GM19025 (cell line): ENCODE measurements around the gene SMTNL2.

Source experiments
- ATAC-seq: cut with Tn5 transposase; IDR thresholded peaks from one replicate; pipeline ENCODE4 v1.9.1; 2021; ENCODE audit warnings: mild to moderate bottlenecking, low read depth, moderate library complexity; ENCODE audit not compliant: unreplicated experiment

SMTNL2 gene

DNA sequence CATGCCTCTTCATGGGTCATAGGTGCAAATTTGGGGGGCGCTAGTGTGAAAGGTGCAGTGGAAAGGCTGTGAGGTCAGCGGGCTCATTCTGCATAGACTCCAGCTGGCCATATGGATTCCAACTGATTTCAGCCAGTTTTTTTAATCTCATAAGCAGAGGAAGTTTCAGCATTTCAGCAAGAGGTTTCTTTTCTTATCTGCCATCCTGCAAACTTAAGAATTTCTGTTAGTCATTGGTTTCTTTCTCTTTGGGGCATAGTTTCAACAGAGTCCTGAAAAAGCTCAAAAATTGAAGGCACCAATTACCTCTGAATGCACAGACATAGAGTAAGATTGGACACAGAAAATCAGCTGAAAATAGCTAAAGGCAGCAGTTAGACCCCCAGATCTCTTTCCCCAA lies 73.3 kb downstream of the SMTNL2 start:
- ATAC-seq, result no peak
